GM12878 (cell line): ENCODE data around the gene ALDH3B2. TPM values are rescaled to one million over a fixed set of nuclear protein-coding genes. Genes with fewer than 3 reads are reported as not detected.

ENCODE experiments used
- ATF7 ChIP-seq: fragments of 450-650 bp; IDR thresholded peaks from 2 replicates; pipeline ENCODE4 v1.6.1; 2016; ENCODE audit warnings: low read depth, mild to moderate bottlenecking
- BHLHE40 ChIP-seq, 2 experiments: fragments of 450-650 bp in 1 of 2; IDR thresholded peaks; 2 replicates each; pipeline ENCODE4 v1.6.1; 2011 to 2017; ENCODE audit warnings: low read depth in 2 of 2, borderline replicate concordance in 1 of 2, improper control_type of control experiment in 1 of 2, low read length in 1 of 2, mild to moderate bottlenecking in 1 of 2
- DPF2 ChIP-seq: fragments of 450-650 bp; IDR thresholded peaks from 2 replicates; pipeline ENCODE4 v1.6.1; 2017; ENCODE audit warnings: mild to moderate bottlenecking
- EED ChIP-seq: sonication (generic); IDR thresholded peaks from 2 replicates; pipeline ENCODE4 v1.6.1; 2016; ENCODE audit warnings: antibody characterized with exemption, low read depth
- GABPA ChIP-seq: IDR thresholded peaks from 2 replicates; pipeline ENCODE4 v1.6.1; 2014; ENCODE audit warnings: antibody characterized with exemption, low read depth, mild to moderate bottlenecking, inconsistent platforms
- IRF4 ChIP-seq: IDR thresholded peaks from 2 replicates; pipeline ENCODE4 v1.6.1; 2011; ENCODE audit warnings: low read depth, low read length
- KAT2A ChIP-seq: conservative IDR thresholded peaks from 2 replicates; pipeline ENCODE4 v1.6.1; 2011; ENCODE audit warnings: low read depth, low read length; ENCODE audit not compliant: control insufficient read depth
- NFXL1 ChIP-seq: fragments of 450-650 bp; IDR thresholded peaks from 2 replicates; pipeline ENCODE4 v1.6.1; 2017; ENCODE audit warnings: antibody characterized with exemption, mild to moderate bottlenecking, borderline replicate concordance
- PML ChIP-seq: IDR thresholded peaks from 2 replicates; pipeline ENCODE4 v1.6.1; 2012; ENCODE audit warnings: low read length, inconsistent platforms
- RELA ChIP-seq: fragments of 450-650 bp; IDR thresholded peaks from 2 replicates; pipeline ENCODE4 v1.8.0; 2014; ENCODE audit warnings: borderline replicate concordance; ENCODE audit not compliant: partially characterized antibody
- SIN3A ChIP-seq: IDR thresholded peaks from 2 replicates; pipeline ENCODE4 v1.6.1; 2012; ENCODE audit warnings: low read depth, low read length, improper control_type of control experiment
- SKIL ChIP-seq: fragments of 450-650 bp; IDR thresholded peaks from 2 replicates; pipeline ENCODE4 v1.6.1; 2017; ENCODE audit warnings: mild to moderate bottlenecking, low read depth, inconsistent platforms; ENCODE audit not compliant: poor library complexity, severe bottlenecking
- SMAD1 ChIP-seq: fragments of 450-650 bp; IDR thresholded peaks from 2 replicates; pipeline ENCODE4 v1.6.1; 2018; ENCODE audit warnings: mild to moderate bottlenecking, low read depth; ENCODE audit not compliant: partially characterized antibody
- SUZ12 ChIP-seq: fragments of 200-600 bp; sonication (generic); IDR thresholded peaks from one replicate; pipeline ENCODE4 v1.6.1; 2018; ENCODE audit warnings: antibody characterized with exemption, mild to moderate bottlenecking; ENCODE audit not compliant: unreplicated experiment
- polyA plus RNA-seq, 11 experiments: library from polyadenylated mRNA; depleted of rRNA in 4 of 11; unstranded in 6 of 11; stranded (reverse) in 5 of 11; fragments of >200 nt; fragmentation: Nextera tagmentation in 4 of 11; fragmentation: Illumina TruSeq in 1 of 11; extraction: Ambion mirVana in 4 of 11; extraction: Trizol in 1 of 11; gene quantifications; 1 replicate in 1 of 11; 2 replicates in 10 of 11; pipeline versions ENCODE4 v1.2.1 to v1.2.3, GENCODE V29; 2011 to 2016; ENCODE audit warnings: inconsistent platforms in 2 of 11, missing spikeins in 2 of 11, low read depth in 1 of 11
- total RNA-seq, 4 experiments: library from RNA; depleted of rRNA in 3 of 4; stranded (reverse); fragments of >200 nt in 3 of 4; fragmentation: Illumina TruSeq in 1 of 4; extraction: Trizol in 1 of 4; gene quantifications; 2 replicates each; pipeline versions ENCODE4 v1.2.1 to v1.2.3, GENCODE V29; 2013 to 2021
- TF ChIP-seq, protein P1 (sequence below): fragments of 450-650 bp; IDR thresholded peaks from 2 replicates; pipeline ENCODE4 v1.6.1; 2016; ENCODE audit warnings: mild to moderate bottlenecking
- TF ChIP-seq, protein P2 (sequence below): fragments of 450-650 bp; IDR thresholded peaks from 2 replicates; pipeline ENCODE4 v1.6.1; 2017; ENCODE audit warnings: mild to moderate bottlenecking, moderate library complexity
- TF ChIP-seq, protein P3 (sequence below): fragments of 450-650 bp; IDR thresholded peaks from 2 replicates; pipeline ENCODE4 v1.6.1; 2017; ENCODE audit warnings: low read depth, mild to moderate bottlenecking, moderate library complexity
- TF ChIP-seq, protein P4 (sequence below): IDR thresholded peaks from 2 replicates; pipeline ENCODE4 v1.6.1; 2011; ENCODE audit warnings: borderline replicate concordance, low read depth, mild to moderate bottlenecking, moderate library complexity, low read length; ENCODE audit not compliant: insufficient read depth, poor library complexity, severe bottlenecking

The ALDH3B2 gene
- total and polyA plus RNA-seq, 10 of the 15 experiments (the other 5 are each of a cell fraction or from before 2014, with no cell fraction given) = 0.09 to 0.17 TPM; not detected in 8

GRCh38 chr11:67613960-67614715 is 60.3 kb downstream of the ALDH3B2 start (continued):
- TF ChIP-seq, protein P1, sequence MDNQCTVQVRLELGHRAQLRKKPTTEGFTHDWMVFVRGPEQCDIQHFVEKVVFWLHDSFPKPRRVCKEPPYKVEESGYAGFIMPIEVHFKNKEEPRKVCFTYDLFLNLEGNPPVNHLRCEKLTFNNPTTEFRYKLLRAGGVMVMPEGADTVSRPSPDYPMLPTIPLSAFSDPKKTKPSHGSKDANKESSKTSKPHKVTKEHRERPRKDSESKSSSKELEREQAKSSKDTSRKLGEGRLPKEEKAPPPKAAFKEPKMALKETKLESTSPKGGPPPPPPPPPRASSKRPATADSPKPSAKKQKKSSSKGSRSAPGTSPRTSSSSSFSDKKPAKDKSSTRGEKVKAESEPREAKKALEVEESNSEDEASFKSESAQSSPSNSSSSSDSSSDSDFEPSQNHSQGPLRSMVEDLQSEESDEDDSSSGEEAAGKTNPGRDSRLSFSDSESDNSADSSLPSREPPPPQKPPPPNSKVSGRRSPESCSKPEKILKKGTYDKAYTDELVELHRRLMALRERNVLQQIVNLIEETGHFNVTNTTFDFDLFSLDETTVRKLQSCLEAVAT = peak; percentile 70; the same call in 1 of the 2 replicates
- TF ChIP-seq PML (peak; percentile 85; the same call in 1 of the 2 replicates), IRF4 (peak; percentile 34; the same call in 1 of the 2 replicates), SKIL (peak; percentile 48), KAT2A (no peak), DPF2 (peak; percentile 92), NFXL1 (peak; percentile 84), RELA (peak; percentile 98), SMAD1 (peak; percentile 13), SUZ12 (no peak), ATF7 (peak; percentile 73), BHLHE40 (IDR thresholded peaks at IDR 0.05; ENCODE audit: borderline replicate concordance in 1 of 2, low read depth in 2 of 2, low read length in 1 of 2) (peak in 1 of 2 experiments; percentile 55; a peak in 1 of 4 replicates), EED (peak; percentile 75), SIN3A (peak; percentile 58; the same call in 1 of the 2 replicates), GABPA (no peak)
- TF ChIP-seq, protein P2, sequence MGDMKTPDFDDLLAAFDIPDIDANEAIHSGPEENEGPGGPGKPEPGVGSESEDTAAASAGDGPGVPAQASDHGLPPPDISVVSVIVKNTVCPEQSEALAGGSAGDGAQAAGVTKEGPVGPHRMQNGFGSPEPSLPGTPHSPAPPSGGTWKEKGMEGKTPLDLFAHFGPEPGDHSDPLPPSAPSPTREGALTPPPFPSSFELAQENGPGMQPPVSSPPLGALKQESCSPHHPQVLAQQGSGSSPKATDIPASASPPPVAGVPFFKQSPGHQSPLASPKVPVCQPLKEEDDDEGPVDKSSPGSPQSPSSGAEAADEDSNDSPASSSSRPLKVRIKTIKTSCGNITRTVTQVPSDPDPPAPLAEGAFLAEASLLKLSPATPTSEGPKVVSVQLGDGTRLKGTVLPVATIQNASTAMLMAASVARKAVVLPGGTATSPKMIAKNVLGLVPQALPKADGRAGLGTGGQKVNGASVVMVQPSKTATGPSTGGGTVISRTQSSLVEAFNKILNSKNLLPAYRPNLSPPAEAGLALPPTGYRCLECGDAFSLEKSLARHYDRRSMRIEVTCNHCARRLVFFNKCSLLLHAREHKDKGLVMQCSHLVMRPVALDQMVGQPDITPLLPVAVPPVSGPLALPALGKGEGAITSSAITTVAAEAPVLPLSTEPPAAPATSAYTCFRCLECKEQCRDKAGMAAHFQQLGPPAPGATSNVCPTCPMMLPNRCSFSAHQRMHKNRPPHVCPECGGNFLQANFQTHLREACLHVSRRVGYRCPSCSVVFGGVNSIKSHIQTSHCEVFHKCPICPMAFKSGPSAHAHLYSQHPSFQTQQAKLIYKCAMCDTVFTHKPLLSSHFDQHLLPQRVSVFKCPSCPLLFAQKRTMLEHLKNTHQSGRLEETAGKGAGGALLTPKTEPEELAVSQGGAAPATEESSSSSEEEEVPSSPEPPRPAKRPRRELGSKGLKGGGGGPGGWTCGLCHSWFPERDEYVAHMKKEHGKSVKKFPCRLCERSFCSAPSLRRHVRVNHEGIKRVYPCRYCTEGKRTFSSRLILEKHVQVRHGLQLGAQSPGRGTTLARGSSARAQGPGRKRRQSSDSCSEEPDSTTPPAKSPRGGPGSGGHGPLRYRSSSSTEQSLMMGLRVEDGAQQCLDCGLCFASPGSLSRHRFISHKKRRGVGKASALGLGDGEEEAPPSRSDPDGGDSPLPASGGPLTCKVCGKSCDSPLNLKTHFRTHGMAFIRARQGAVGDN = peak; percentile 93
- TF ChIP-seq, protein P3, sequence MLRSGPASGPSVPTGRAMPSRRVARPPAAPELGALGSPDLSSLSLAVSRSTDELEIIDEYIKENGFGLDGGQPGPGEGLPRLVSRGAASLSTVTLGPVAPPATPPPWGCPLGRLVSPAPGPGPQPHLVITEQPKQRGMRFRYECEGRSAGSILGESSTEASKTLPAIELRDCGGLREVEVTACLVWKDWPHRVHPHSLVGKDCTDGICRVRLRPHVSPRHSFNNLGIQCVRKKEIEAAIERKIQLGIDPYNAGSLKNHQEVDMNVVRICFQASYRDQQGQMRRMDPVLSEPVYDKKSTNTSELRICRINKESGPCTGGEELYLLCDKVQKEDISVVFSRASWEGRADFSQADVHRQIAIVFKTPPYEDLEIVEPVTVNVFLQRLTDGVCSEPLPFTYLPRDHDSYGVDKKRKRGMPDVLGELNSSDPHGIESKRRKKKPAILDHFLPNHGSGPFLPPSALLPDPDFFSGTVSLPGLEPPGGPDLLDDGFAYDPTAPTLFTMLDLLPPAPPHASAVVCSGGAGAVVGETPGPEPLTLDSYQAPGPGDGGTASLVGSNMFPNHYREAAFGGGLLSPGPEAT = peak; percentile 97
- TF ChIP-seq, protein P4, sequence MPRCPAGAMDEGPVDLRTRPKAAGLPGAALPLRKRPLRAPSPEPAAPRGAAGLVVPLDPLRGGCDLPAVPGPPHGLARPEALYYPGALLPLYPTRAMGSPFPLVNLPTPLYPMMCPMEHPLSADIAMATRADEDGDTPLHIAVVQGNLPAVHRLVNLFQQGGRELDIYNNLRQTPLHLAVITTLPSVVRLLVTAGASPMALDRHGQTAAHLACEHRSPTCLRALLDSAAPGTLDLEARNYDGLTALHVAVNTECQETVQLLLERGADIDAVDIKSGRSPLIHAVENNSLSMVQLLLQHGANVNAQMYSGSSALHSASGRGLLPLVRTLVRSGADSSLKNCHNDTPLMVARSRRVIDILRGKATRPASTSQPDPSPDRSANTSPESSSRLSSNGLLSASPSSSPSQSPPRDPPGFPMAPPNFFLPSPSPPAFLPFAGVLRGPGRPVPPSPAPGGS = no peak
